ENCODE results near the gene DCP2. TPM values are rescaled to one million over a fixed set of nuclear protein-coding genes. Genes with fewer than 3 reads are reported as not detected.

Gene DCP2
- total and polyA plus RNA-seq, 9 donors: 12.4 to 58.7 (median 40.6) TPM

- H3K9me3 ChIP-seq: no peaks in the 10 kb centered on the region
- WGBS, 3 donors: 61 to 80% (median 71%) methylated on average over 1 of the region's 1 CpG
- no peak for DNase-seq
- H3K4me1 ChIP-seq (ENCODE audit: insufficient read depth): no peaks in the 10 kb centered on the region
- intact Hi-C loops (cut with DNase I): no loop called here
- no peaks in the 10 kb centered on the region for H3K36me3 ChIP-seq
- H3K27ac ChIP-seq: no peak overlapping the region
- TF ChIP-seq EP300 (IDR thresholded peaks at IDR 0.05) (no peak), POLR2A (IDR thresholded peaks at IDR 0.05) (no peak), CTCF (IDR thresholded peaks at IDR 0.05) (no peak)
- no peak overlapping the region for H3K4me3 ChIP-seq
- H3K27me3 ChIP-seq: no peaks in the 10 kb centered on the region
Measured at GRCh38 chr5:112933105-112933504, 43.5 kb upstream of the DCP2 start.

DNA sequence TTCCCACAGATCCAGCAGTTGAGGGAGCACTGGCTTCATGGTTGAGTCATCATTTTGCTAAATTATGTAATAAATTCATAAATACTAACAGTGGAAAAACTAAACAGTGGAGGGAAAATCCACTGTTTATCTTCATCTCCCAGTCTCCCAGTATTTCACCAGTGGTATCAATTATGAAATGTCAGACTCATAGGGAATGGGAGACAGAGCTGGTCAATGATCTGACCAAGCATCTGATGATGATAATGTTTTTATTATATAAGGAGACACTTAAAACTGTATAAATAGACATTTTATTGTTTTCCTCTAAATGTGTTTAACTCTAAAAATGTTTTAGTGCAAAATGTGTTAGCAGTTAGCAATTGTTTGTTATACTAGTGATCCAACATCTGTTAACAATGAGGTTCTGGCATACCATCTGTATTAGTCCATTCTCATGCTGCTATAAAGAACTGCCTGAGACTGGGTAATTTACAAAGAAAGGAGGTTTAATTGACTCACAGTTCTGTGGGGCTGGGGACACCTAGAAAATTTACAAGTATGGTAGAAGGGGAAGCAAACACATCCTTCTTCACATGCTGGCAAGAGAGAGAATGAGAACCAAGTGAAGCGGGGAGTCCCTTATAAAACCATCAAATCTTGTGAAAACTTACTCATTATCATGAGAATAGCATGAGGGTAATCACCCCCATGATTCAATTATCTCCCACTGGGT, 42.8 kb upstream of the DCP2 start:
- WGBS, 3 donors: 88 to 97% (median 97%) methylated on average over 1 of the region's 1 CpG
- intact Hi-C loops (cut with DNase I): no loop called here

DNA sequence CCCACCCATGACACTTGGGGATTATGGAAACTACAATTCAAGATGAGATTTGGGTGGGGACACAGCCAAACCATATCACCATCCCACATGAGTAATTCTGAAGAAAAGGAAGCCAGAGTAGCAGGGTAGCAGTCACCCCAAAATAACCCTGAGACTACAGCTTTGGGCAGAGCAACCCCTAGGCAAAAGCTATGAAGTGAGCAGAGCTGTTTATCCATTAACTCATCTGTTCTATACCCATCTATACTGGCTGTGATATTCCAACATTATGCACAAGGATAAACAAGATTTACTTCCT, 42.3 kb upstream of the DCP2 start:
- no peaks in the 10 kb centered on the region for H3K9me3 ChIP-seq
- H3K27me3 ChIP-seq: no peaks in the 10 kb centered on the region
- no peaks in the 10 kb centered on the region for H3K36me3 ChIP-seq
- H3K4me3 ChIP-seq: no peak overlapping the region
- no peak for DNase-seq
- H3K27ac ChIP-seq: no peak overlapping the region
- H3K4me1 ChIP-seq (ENCODE audit: insufficient read depth): no peaks in the 10 kb centered on the region
- intact Hi-C loops (cut with DNase I): no loop called here
- TF ChIP-seq CTCF (IDR thresholded peaks at IDR 0.05): no peak
- TF ChIP-seq POLR2A (IDR thresholded peaks at IDR 0.05): no peak
- TF ChIP-seq EP300 (IDR thresholded peaks at IDR 0.05): no peak

More for the DNA sequence above, 42.8 kb upstream of the DCP2 start:
- DNase-seq: no peak
- no peak for TF ChIP-seq CTCF (IDR thresholded peaks at IDR 0.05)
- no peak for TF ChIP-seq POLR2A (IDR thresholded peaks at IDR 0.05)
- no peak for TF ChIP-seq EP300 (IDR thresholded peaks at IDR 0.05)
- Histone ChIP-seq H3K4me1 (ENCODE audit: insufficient read depth) (no peaks in the 10 kb centered on the region), H3K27me3 (no peaks in the 10 kb centered on the region), H3K27ac (no peak overlapping the region), H3K36me3 (no peaks in the 10 kb centered on the region), H3K4me3 (no peak overlapping the region), H3K9me3 (no peaks in the 10 kb centered on the region)

- no peak for TF ChIP-seq POLR2A (IDR thresholded peaks at IDR 0.05)
- no peak for TF ChIP-seq CTCF (IDR thresholded peaks at IDR 0.05)
- TF ChIP-seq EP300 (IDR thresholded peaks at IDR 0.05): no peak
- H3K27ac ChIP-seq: no peak overlapping the region
- intact Hi-C loops (cut with DNase I): no loop called here
Measured at GRCh38 chr5:112935675-112936074, 40.9 kb upstream of the DCP2 start.

More at GRCh38 chr5:112935675-112936074, 40.9 kb upstream of the DCP2 start:
- Histone ChIP-seq H3K4me1 (ENCODE audit: insufficient read depth) (no peaks in the 10 kb centered on the region), H3K4me3 (no peak overlapping the region), H3K36me3 (no peaks in the 10 kb centered on the region), H3K9me3 (no peaks in the 10 kb centered on the region), H3K27me3 (no peaks in the 10 kb centered on the region)
- WGBS, 3 donors: 88 to 95% (median 91%) methylated on average over 5 of the region's 5 CpGs
- no peak for DNase-seq
